HG03378 (cell line): ENCODE measurements around the gene PHOSPHO2.

Experiments used
- ATAC-seq: cut with Tn5 transposase; IDR thresholded peaks from one replicate; pipeline ENCODE4 v1.9.1; 2021; ENCODE audit warnings: mild to moderate bottlenecking, moderate library complexity; ENCODE audit not compliant: unreplicated experiment

The PHOSPHO2 gene

GRCh38 chr2:169694113-169694893, at the start of gene PHOSPHO2, which contains the start of gene CFAP210:
TSS of gene PHOSPHO2 (plus strand) at chr2:169694469. CDS start at chr2:169700972, 6,503 bp downstream.
TSS of gene CFAP210 (minus strand) at chr2:169694405. CDS start at chr2:169694327, 78 bp downstream.
- peak; percentile 96 for ATAC-seq

GRCh38 chr2:169647496-169647895, 46.8 kb upstream of the PHOSPHO2 start:
- no peak for ATAC-seq

GRCh38 chr2:169649278-169649677, 45.0 kb upstream of the PHOSPHO2 start:
- no peak for ATAC-seq

GRCh38 chr2:169653636-169654035, 40.6 kb upstream of the PHOSPHO2 start:
- ATAC-seq, result no peak

- ATAC-seq, result no peak
These were observed 38.1 kb upstream of the PHOSPHO2 start for GRCh38 chr2:169656164-169656563.

GRCh38 chr2:169658877-169659276, 35.4 kb upstream of the PHOSPHO2 start:
- no peak for ATAC-seq

- ATAC-seq, result no peak
These were observed 34.9 kb upstream of the PHOSPHO2 start for GRCh38 chr2:169659320-169659719.

GRCh38 chr2:169661265-169661664, 33.0 kb upstream of the PHOSPHO2 start:
- ATAC-seq, result no peak

- ATAC-seq, result no peak
These were observed 31.5 kb upstream of the PHOSPHO2 start for GRCh38 chr2:169662744-169663143.

- no peak for ATAC-seq
These were observed 31.0 kb upstream of the PHOSPHO2 start for GRCh38 chr2:169663247-169663646.

GRCh38 chr2:169664600-169664977, 29.7 kb upstream of the PHOSPHO2 start:
- ATAC-seq, result no peak

GRCh38 chr2:169664978-169665930, 29.0 kb upstream of the PHOSPHO2 start:
- ATAC-seq, result no peak

GRCh38 chr2:169667583-169667982, 26.7 kb upstream of the PHOSPHO2 start:
- ATAC-seq, result no peak

- ATAC-seq, result no peak
These were observed 24.0 kb upstream of the PHOSPHO2 start for GRCh38 chr2:169670215-169670651.

- no peak for ATAC-seq
These were observed 23.3 kb upstream of the PHOSPHO2 start for GRCh38 chr2:169670937-169671336.

GRCh38 chr2:169672406-169672805, 21.9 kb upstream of the PHOSPHO2 start:
- no peak for ATAC-seq

GRCh38 chr2:169673106-169673505, 21.2 kb upstream of the PHOSPHO2 start:
- ATAC-seq, result no peak

GRCh38 chr2:169673921-169674320, 20.3 kb upstream of the PHOSPHO2 start:
- ATAC-seq, result no peak

- no peak for ATAC-seq
These were observed 17.9 kb upstream of the PHOSPHO2 start for GRCh38 chr2:169676357-169676756.

- no peak for ATAC-seq
These were observed 17.4 kb upstream of the PHOSPHO2 start for GRCh38 chr2:169676850-169677249.

GRCh38 chr2:169683054-169683424, 11.2 kb upstream of the PHOSPHO2 start:
- no peak for ATAC-seq
